ENCODE data around the gene RAB3GAP2.

DNA sequence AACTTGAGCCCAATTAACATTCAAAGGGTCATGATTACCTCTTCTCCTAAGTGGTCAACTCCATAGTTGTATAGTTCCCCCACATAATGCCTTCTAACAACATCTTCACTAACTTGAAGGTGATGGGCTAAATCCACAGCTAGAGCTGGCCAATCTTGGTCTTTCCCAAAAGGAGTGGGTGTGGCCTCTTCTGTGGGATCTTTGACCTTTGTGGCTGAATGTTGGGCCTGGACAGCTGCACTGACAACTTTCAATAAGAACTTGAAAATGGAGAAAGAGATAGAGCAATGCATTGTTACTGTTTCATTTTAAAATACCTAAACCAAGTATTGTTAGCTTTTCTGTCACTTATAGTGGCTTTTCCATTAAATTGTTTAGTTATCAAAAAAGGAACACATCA is 119.1 kb downstream of the RAB3GAP2 start:
- no peak for TF ChIP-seq POLR2A (IDR thresholded peaks at IDR 0.05; ENCODE audit: low read length)
- no peak for TF ChIP-seq GATA1 (IDR thresholded peaks at IDR 0.05; ENCODE audit: low read depth, low read length)

All from erythroblast (primary cell).